GM18508 (cell line): ENCODE data around the gene ITGAL.
"Not testable (repeated sequence)": the region's sequence is repeated elsewhere in the genome, so short reads cannot be mapped to it uniquely, and the experiment has no call there.

Experiments
- ATAC-seq: cut with Tn5 transposase; IDR thresholded peaks from one replicate; pipeline ENCODE4 v1.9.1; 2021; ENCODE audit warnings: moderate number of reproducible peaks; ENCODE audit not compliant: insufficient read depth, unreplicated experiment

ITGAL gene

DNA sequence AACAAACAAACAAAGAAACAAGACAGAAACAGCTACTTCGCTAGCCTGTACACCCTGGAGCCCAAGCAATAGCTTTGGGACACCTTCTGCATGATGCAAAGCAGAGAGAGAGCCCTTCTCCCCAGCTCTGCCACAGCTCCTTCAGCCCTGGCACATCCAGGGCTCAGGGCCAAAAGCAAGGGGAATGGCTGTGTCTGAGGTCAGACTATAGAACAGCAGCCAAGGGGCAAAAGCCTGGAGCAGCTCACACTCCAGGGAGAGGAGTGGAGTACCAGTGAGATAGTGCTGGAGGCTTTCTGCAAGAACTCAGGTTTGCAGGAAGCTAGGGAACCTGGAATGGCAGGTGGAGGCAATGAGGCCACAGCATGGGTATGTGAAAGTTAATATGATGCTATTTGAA, 15.3 kb upstream of the ITGAL start:
- no peak for ATAC-seq

DNA sequence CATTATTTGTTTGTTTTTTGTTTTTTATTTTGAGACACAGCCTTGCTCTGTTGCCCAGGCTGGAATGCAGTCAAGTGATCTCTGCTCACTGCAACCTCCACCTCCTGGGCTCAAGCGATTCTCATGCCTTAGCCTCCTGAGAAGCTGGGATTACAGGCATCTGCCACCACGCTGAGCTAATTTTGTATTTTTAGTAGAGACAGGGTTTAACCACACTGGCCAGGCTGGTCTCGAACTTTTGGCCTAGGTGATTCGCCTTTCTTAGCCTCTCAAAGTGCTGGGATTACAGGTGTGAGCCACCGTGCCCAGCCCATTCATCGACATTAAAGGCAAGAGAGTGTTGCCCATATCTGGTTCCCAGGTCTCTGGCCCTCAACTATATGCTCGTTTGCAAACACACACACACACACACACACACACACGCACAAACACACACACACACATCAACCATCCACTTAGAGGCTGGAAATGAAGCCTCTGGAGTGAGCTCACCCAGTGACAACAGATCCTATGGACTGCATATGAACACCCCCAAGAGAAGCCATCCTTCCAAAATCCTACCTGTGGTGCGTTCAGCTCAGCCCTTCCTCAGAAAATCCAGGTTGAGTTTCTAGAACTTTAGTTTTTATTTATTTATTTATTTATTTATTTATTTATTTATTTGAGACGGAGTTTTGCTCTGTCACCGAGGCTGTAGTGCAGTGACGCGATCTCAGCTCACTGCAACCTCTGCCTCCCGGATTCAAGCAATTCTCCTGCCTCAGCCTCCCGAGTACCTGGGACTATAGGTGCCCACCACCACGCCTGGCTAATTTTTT, 14.6 kb upstream of the ITGAL start:
- ATAC-seq, result no peak

- peak; percentile 74 for ATAC-seq
Measured at GRCh38 chr16:30458561-30459394, 13.8 kb upstream of the ITGAL start.

- no peak for ATAC-seq
Measured at GRCh38 chr16:30459456-30459855, 13.1 kb upstream of the ITGAL start.

DNA sequence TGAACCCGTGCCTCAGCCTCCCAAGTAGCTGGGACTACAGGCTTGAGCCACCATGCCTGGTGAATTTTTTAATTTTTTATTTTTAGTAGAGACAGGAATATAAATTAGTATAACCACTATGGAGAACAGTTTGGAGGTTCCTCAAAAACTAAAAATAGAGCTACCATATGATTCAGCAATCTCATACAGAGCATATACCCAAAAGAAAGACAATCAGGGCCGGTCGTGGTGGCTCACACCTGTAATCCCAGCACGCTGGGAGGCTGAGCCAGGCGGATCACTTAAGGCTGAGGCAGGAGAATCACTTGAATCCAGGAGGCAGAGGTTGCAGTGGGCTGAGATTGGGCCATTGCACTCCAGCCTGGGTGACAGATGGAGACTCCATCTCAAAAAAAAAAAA, 11.1 kb upstream of the ITGAL start:
- not testable (repeated sequence) for ATAC-seq

- no peak for ATAC-seq
Measured at GRCh38 chr16:30464078-30464477, 8.5 kb upstream of the ITGAL start.

GRCh38 chr16:30470170-30470512, 2.4 kb upstream of the ITGAL start:
- no peak for ATAC-seq

DNA sequence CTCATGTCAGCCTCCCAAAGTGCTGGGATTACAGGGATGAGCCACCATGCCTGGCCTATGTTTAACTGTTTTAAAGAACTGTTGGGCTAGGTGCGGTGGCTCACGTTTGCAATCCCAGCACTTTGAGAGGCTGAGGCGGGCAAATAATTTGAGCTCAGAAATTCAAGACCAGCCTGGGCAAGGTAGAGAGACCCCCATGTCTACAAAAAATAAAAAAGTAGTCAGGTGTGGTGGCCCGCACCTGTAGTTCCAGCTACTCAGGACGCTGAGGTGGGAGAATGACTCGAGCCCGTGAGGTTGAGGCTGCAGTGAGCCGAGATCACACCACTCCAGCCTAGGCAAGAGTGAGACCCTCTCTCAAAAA, 1.9 kb upstream of the ITGAL start:
- no peak for ATAC-seq

DNA sequence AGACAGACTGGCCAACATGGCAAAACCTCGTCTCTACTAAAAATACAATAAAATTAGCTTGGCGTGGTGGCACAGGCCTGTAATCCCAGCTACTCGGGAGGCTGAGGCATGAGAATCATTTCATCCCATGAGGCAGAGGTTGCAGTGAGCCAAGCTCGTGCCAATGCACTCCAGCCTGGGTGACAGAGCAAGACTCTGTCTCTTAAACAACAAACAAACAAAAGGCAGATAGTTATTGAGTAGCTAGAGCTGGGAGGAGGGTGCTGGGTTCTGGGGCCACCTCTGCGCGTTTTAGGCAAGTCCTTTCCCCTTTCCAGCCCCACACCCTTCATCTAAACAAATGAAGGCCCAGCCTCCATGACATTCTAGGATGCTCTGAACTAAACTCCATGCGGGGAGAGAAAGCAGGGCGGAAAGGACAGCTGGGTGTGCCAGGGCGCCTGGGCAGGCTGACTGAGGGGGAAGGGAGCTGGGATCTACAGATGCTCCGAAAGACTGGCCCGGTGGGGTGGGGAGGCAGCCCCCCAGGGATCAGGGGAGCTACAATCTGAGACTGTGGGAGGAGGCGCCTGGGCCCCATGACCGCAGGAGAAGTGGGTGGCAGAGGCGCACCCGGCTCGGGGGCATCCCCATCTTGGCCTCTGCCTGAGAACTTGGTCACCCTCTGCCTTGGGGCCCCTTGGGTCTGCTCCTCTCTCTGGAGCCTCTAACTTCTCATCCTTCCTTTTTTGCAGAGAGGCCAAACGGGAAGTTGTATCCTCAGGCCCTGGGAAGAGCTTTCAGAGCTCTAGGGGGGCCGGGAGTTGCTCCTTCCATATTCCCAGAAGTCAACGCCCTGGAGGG, 910 bp downstream of the ITGAL start:
- ATAC-seq, result no peak

DNA sequence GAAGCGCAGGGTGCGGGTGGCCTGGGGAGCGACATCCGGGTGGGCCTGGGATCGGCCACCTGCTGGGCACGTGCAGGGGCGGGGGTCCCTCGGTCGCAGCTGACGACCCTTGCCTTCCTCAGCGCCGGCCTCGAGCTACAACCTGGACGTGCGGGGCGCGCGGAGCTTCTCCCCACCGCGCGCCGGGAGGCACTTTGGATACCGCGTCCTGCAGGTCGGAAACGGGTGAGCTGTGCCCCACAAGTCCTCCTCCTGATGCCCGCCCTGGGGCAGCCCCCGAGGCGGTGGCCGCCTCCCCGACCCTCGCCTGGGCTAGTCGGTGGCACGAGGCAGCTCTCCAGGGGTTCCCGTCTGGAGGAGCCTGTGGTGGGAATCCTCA, 1.5 kb downstream of the ITGAL start:
- ATAC-seq, result no peak

GRCh38 chr16:30474684-30475083, 2.1 kb downstream of the ITGAL start:
- ATAC-seq, result no peak

GRCh38 chr16:30476991-30477390, 4.4 kb downstream of the ITGAL start:
- ATAC-seq, result no peak

DNA sequence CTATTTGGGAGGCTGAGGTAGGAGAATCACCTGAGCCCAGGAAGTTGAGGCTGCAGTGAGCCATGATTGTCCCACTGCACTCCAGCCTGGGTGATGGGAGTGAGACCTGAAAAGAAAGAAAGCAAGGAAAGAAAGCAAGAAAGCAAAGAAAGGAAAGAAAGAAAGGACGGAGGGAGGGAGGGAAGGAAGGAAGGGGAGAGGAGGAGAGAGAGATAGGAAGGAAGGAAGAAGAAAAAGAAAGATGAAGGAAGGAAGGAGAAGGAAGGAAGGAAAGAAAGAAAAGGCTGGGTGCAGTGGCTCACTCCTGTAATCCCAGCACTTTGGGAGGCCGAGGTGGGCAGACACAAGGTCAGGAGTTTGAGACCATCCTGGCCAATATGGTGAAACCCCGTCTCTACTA, 5.2 kb downstream of the ITGAL start:
- ATAC-seq, result not testable (repeated sequence)

GRCh38 chr16:30478766-30479478, 6.4 kb downstream of the ITGAL start:
- ATAC-seq, result no peak

DNA sequence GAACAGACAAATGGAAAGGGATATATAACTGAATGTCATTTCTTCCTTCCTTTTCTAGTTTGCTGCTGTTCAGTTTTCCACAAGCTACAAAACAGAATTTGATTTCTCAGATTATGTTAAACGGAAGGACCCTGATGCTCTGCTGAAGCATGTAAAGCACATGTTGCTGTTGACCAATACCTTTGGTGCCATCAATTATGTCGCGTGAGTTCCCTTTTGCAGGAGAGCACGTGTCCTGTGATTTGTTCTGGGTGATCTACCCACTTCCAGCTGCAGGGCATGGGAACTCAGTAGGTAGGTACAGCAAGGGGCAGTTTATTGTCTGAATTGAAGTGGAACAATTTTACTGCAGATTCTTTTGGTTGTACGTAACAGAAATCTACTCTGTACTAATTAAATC, 8.8 kb downstream of the ITGAL start:
- no peak for ATAC-seq

DNA sequence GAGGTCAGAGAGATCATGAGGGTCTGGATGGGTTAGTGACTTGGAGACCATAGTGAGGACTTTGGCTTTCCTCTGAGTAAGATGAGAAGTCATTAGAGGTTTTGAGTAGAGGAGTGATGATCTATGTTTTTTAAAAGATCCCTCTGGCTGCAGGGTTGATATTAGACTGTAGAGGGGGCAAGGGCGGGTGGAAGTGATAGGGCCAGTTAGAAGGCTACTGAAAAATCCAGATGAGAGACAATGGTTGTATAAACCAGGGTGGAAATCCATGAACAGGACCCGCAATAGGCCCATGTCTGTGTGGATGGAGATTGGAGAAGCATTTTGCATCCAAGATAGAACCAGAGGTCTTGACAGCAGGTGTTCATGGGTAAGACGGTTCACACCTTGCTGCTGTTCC, 9.8 kb downstream of the ITGAL start:
- ATAC-seq, result no peak

DNA sequence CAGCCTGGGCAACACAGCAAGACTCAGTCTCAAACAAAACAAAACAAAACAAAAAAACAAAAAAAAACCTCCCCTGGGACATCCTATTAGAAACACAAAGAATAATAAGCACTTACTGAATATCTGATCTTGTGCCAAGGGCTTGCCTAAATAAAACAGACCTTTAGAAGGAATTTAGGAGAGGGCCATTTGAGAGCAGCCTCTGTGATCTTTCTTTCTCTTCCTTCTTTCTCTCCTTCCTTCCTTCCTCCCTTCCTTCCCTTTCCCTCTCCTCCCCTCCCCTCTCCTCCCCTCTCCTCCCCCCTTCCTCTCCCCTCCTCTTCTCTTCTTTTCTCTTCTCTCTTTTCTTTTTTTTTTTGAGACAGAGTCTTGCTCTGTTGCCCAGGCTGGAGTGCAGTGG, 12.3 kb downstream of the ITGAL start:
- no peak for ATAC-seq

DNA sequence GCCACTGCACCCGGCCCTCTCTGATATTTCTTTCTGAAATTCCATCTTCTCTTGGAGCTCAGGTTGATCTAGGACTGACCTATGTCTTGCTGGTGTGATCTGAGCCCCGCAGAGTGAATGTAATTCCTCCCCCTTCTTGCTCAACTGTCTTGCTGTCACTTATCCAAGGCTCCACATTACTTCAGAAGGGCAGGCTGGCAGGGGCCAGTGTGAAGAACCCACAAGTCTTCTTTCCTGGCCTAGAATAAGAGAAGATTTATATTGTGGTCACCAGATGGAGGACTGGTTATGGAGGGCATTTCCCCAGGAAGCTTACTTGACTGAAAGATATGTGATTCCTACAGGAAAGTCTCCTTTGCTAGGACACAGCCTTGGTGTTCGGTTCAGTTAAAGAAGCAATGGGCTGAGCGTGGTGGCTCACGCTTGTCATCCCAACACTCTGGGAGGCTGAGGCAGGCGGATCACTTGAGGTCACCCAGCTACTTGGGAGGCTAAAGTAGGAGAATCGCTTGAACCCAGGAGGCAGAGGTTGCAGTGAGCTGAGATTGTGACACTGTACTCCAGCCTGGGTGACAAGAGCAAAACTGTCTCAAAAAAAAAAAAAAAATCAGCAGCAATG, 13.4 kb downstream of the ITGAL start:
- no peak for ATAC-seq

GRCh38 chr16:30488764-30489605, 16.4 kb downstream of the ITGAL start:
- no peak for ATAC-seq
